Measurements from ENCODE around the gene KIRREL1.

Gene KIRREL1

DNA sequence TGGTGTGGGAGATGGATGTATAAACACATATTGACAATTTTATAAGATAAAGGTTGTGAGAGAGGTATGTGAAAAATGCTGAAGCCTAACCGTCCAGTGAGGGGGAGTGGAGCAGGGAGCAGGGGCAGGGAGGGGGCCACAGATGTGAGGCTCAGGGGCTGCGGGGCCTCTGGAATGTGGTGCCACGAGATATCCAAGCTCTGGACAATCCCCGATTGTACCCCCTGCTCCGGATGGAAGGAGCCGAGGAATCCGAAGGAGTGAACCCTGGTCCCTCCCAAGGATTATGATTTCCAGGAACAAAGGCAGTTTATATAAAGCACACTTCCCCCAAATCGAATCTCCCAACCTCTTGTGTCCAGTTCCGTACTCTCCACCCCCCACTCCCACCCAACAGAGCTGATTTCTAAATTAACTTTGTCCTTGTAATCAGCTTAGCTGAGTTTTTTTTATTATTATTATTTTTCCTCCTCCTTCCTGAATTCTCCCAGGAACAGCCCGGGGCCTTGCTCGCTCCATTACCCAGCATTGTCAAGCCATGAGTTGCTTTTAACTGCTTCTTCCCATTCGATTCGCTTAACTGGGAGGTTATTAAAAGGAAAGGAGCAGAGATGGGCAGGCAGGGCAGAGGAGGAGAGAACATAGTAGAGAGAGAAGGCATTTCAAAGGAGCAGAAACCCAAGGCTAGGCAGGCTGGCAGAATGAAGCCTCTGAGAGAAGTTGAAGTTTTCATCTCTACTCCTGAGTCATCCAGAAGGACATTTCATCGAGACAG, 9.4 kb downstream of the KIRREL1 start:
- 100% methylated on average over 12 of the region's 14 CpGs for WGBS (ENCODE audit: insufficient coverage)
- no peaks in the 10 kb centered on the region for H3K4me1 ChIP-seq (ENCODE audit: control extremely low read depth in 1 of 4, control insufficient read depth in 4 of 4, insufficient read depth in 4 of 4, low read length in 3 of 4)
- no peak overlapping the region for H3K4me3 ChIP-seq (ENCODE audit: control insufficient read depth in 1 of 7, extremely low read depth in 1 of 7, insufficient read depth in 4 of 7, low read depth in 2 of 7, low read length in 6 of 7)
- ChIA-PET POLR2A (no interaction called here), CTCF (interaction anchor here (1.2 kb wide), 1 partner anchor 84 kb away, joined by 5 read pairs; no protein-coding TSS in a partner anchor)
- no peak for DNase-seq
- H3K9me3 ChIP-seq (ENCODE audit: control extremely low read depth in 1 of 5, control insufficient read depth in 4 of 5, insufficient read depth in 2 of 5, low read depth in 1 of 5, low read length in 4 of 5), result no peaks in the 10 kb centered on the region
- H3K27ac ChIP-seq (ENCODE audit: insufficient read depth in 1 of 2, low read depth in 1 of 2, low read length in 2 of 2, poor library complexity in 1 of 2, severe bottlenecking in 2 of 2), result no peak overlapping the region
- no peaks in the 10 kb centered on the region for H3K36me3 ChIP-seq (ENCODE audit: control insufficient read depth in 4 of 4, insufficient read depth in 4 of 4, low read length in 3 of 4)
- H3K27me3 ChIP-seq (replicated peaks in 2 of 5; ENCODE audit: control insufficient read depth in 4 of 5, insufficient read depth in 5 of 5, low read length in 4 of 5), result no peaks in the 10 kb centered on the region

GRCh38 chr1:158003406-158003800, 10.0 kb downstream of the KIRREL1 start:
- Histone ChIP-seq H3K4me3 (ENCODE audit: control insufficient read depth in 1 of 7, extremely low read depth in 1 of 7, insufficient read depth in 4 of 7, low read depth in 2 of 7, low read length in 6 of 7) (no peak overlapping the region), H3K27me3 (replicated peaks in 2 of 5; ENCODE audit: control insufficient read depth in 4 of 5, insufficient read depth in 5 of 5, low read length in 4 of 5) (no peaks in the 10 kb centered on the region), H3K9me3 (ENCODE audit: control extremely low read depth in 1 of 5, control insufficient read depth in 4 of 5, insufficient read depth in 2 of 5, low read depth in 1 of 5, low read length in 4 of 5) (no peaks in the 10 kb centered on the region), H3K4me1 (ENCODE audit: control extremely low read depth in 1 of 4, control insufficient read depth in 4 of 4, insufficient read depth in 4 of 4, low read length in 3 of 4) (no peaks in the 10 kb centered on the region), H3K36me3 (ENCODE audit: control insufficient read depth in 4 of 4, insufficient read depth in 4 of 4, low read length in 3 of 4) (no peaks in the 10 kb centered on the region), H3K27ac (ENCODE audit: insufficient read depth in 1 of 2, low read depth in 1 of 2, low read length in 2 of 2, poor library complexity in 1 of 2, severe bottlenecking in 2 of 2) (no peak overlapping the region)
- DNase-seq, result peak in 1 of 3 donors; percentile 15
- 17% methylated on average over 3 of the region's 5 CpGs for WGBS (ENCODE audit: insufficient coverage)
- ChIA-PET CTCF (no interaction called here), POLR2A (no interaction called here)

- Histone ChIP-seq H3K27me3 (replicated peaks in 2 of 5; ENCODE audit: control insufficient read depth in 4 of 5, insufficient read depth in 5 of 5, low read length in 4 of 5) (no peaks in the 10 kb centered on the region), H3K9me3 (ENCODE audit: control extremely low read depth in 1 of 5, control insufficient read depth in 4 of 5, insufficient read depth in 2 of 5, low read depth in 1 of 5, low read length in 4 of 5) (no peaks in the 10 kb centered on the region), H3K27ac (ENCODE audit: insufficient read depth in 1 of 2, low read depth in 1 of 2, low read length in 2 of 2, poor library complexity in 1 of 2, severe bottlenecking in 2 of 2) (no peak overlapping the region), H3K4me3 (ENCODE audit: control insufficient read depth in 1 of 7, extremely low read depth in 1 of 7, insufficient read depth in 4 of 7, low read depth in 2 of 7, low read length in 6 of 7) (no peak overlapping the region), H3K4me1 (ENCODE audit: control extremely low read depth in 1 of 4, control insufficient read depth in 4 of 4, insufficient read depth in 4 of 4, low read length in 3 of 4) (peaks cover 0 to 3% (median 0%) of the 10 kb centered on the region in 4 experiments), H3K36me3 (ENCODE audit: control insufficient read depth in 4 of 4, insufficient read depth in 4 of 4, low read length in 3 of 4) (no peaks in the 10 kb centered on the region)
- ChIA-PET CTCF (interaction anchor here (0.6 to 6.1 kb wide), 3 partner anchors 9 to 71 kb away, joined by 3 to 23 read pairs (median 4); partner anchors contain the start of gene KIRREL1), POLR2A (no interaction called here)
- 60% methylated on average over 1 of the region's 2 CpGs for WGBS (ENCODE audit: insufficient coverage)
- no peak for DNase-seq
These were observed 11.8 kb downstream of the KIRREL1 start for GRCh38 chr1:158005224-158005623.

DNA sequence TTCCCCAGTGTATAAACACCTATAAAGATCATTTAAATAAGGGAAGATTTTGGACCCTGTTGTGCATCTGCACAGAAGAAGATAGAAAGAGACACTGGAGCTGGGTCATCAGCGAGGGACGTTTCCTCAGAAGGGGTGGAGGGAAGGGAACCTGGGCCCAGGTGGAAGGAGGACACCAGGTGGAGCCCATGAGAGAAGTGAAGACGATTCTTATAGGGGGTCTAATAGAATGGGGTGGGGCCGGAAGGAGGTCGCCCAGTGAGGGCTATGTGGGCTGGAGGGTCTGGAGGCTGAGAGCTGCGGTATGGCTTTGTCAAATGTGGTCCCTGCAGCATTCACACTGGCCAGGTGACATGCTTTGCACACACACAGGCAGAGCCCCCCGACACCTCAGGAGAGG, 13.7 kb downstream of the KIRREL1 start:
- Histone ChIP-seq H3K9me3 (ENCODE audit: control extremely low read depth in 1 of 5, control insufficient read depth in 4 of 5, insufficient read depth in 2 of 5, low read depth in 1 of 5, low read length in 4 of 5) (no peaks in the 10 kb centered on the region), H3K27me3 (replicated peaks in 2 of 5; ENCODE audit: control insufficient read depth in 4 of 5, insufficient read depth in 5 of 5, low read length in 4 of 5) (no peaks in the 10 kb centered on the region), H3K36me3 (ENCODE audit: control insufficient read depth in 4 of 4, insufficient read depth in 4 of 4, low read length in 3 of 4) (no peaks in the 10 kb centered on the region), H3K4me3 (ENCODE audit: control insufficient read depth in 1 of 7, extremely low read depth in 1 of 7, insufficient read depth in 4 of 7, low read depth in 2 of 7, low read length in 6 of 7) (no peak overlapping the region), H3K4me1 (ENCODE audit: control extremely low read depth in 1 of 4, control insufficient read depth in 4 of 4, insufficient read depth in 4 of 4, low read length in 3 of 4) (peaks cover 0 to 3% (median 0%) of the 10 kb centered on the region in 4 experiments), H3K27ac (ENCODE audit: insufficient read depth in 1 of 2, low read depth in 1 of 2, low read length in 2 of 2, poor library complexity in 1 of 2, severe bottlenecking in 2 of 2) (no peak overlapping the region)
- ChIA-PET POLR2A (no interaction called here), CTCF (interaction anchor here (1.6 to 6.1 kb wide), 3 partner anchors 15 to 117 kb away, joined by 3 to 23 read pairs (median 5); partner anchors contain the start of gene KIRREL1)
- no peak for DNase-seq
- 97% methylated on average over 7 of the region's 7 CpGs for WGBS (ENCODE audit: insufficient coverage)

- no peak overlapping the region for H3K27ac ChIP-seq (ENCODE audit: insufficient read depth in 1 of 2, low read depth in 1 of 2, low read length in 2 of 2, poor library complexity in 1 of 2, severe bottlenecking in 2 of 2)
- CTCF ChIA-PET, result interaction anchor here (1.6 to 6.1 kb wide), 3 partner anchors 16 to 117 kb away, joined by 3 to 23 read pairs (median 5); partner anchors contain the start of gene KIRREL1
- H3K9me3 ChIP-seq (ENCODE audit: control extremely low read depth in 1 of 5, control insufficient read depth in 4 of 5, insufficient read depth in 2 of 5, low read depth in 1 of 5, low read length in 4 of 5), result no peaks in the 10 kb centered on the region
- H3K4me1 ChIP-seq (ENCODE audit: control extremely low read depth in 1 of 4, control insufficient read depth in 4 of 4, insufficient read depth in 4 of 4, low read length in 3 of 4), result peaks cover 0 to 3% (median 0%) of the 10 kb centered on the region in 4 experiments
- H3K27me3 ChIP-seq (replicated peaks in 2 of 5; ENCODE audit: control insufficient read depth in 4 of 5, insufficient read depth in 5 of 5, low read length in 4 of 5), result no peaks in the 10 kb centered on the region
- POLR2A ChIA-PET, result no interaction called here
- 100% methylated on average over 8 of the region's 15 CpGs for WGBS (ENCODE audit: insufficient coverage)
- H3K36me3 ChIP-seq (ENCODE audit: control insufficient read depth in 4 of 4, insufficient read depth in 4 of 4, low read length in 3 of 4), result no peaks in the 10 kb centered on the region
- no peak for DNase-seq
- H3K4me3 ChIP-seq (ENCODE audit: control insufficient read depth in 1 of 7, extremely low read depth in 1 of 7, insufficient read depth in 4 of 7, low read depth in 2 of 7, low read length in 6 of 7), result no peak overlapping the region
These were observed 14.4 kb downstream of the KIRREL1 start for GRCh38 chr1:158007667-158008386.

DNA sequence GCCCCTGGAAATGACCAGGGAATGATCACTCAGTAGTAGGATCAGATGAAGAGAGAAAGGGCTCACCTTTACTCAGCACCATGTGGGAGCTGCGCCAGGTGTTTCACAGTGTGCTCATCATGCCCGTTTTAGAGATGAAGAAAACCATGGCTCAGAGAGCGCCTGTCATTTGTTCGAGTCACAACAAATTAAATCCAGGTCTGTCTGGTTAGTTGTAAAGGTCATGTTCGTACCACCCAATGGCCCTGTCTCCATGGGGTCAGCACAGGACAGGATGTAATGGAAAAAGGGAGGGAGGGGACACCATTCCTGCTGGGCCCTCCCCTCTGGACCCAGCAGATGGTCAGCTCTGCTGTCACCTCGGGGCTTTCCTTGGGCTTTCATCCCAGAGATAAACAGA, 15.2 kb downstream of the KIRREL1 start:
- POLR2A ChIA-PET, result no interaction called here
- CTCF ChIA-PET, result interaction anchor here (1.6 to 6.1 kb wide), 2 partner anchors 16 to 108 kb away, joined by 3 to 23 read pairs; partner anchors contain the start of gene KIRREL1
- WGBS (ENCODE audit: insufficient coverage), result 89% methylated on average over 5 of the region's 6 CpGs
- H3K4me1 ChIP-seq (ENCODE audit: control extremely low read depth in 1 of 4, control insufficient read depth in 4 of 4, insufficient read depth in 4 of 4, low read length in 3 of 4), result peaks cover 0 to 3% (median 0%) of the 10 kb centered on the region in 4 experiments
- H3K4me3 ChIP-seq (ENCODE audit: control insufficient read depth in 1 of 7, extremely low read depth in 1 of 7, insufficient read depth in 4 of 7, low read depth in 2 of 7, low read length in 6 of 7), result no peak overlapping the region
- H3K36me3 ChIP-seq (ENCODE audit: control insufficient read depth in 4 of 4, insufficient read depth in 4 of 4, low read length in 3 of 4), result no peaks in the 10 kb centered on the region
- no peaks in the 10 kb centered on the region for H3K27me3 ChIP-seq (replicated peaks in 2 of 5; ENCODE audit: control insufficient read depth in 4 of 5, insufficient read depth in 5 of 5, low read length in 4 of 5)
- no peaks in the 10 kb centered on the region for H3K9me3 ChIP-seq (ENCODE audit: control extremely low read depth in 1 of 5, control insufficient read depth in 4 of 5, insufficient read depth in 2 of 5, low read depth in 1 of 5, low read length in 4 of 5)
- H3K27ac ChIP-seq (ENCODE audit: insufficient read depth in 1 of 2, low read depth in 1 of 2, low read length in 2 of 2, poor library complexity in 1 of 2, severe bottlenecking in 2 of 2), result no peak overlapping the region
- DNase-seq, result no peak

GRCh38 chr1:158011714-158012113, 18.3 kb downstream of the KIRREL1 start:
- no peaks in the 10 kb centered on the region for H3K36me3 ChIP-seq (ENCODE audit: control insufficient read depth in 4 of 4, insufficient read depth in 4 of 4, low read length in 3 of 4)
- POLR2A ChIA-PET, result no interaction called here
- H3K4me3 ChIP-seq (ENCODE audit: control insufficient read depth in 1 of 7, extremely low read depth in 1 of 7, insufficient read depth in 4 of 7, low read depth in 2 of 7, low read length in 6 of 7), result no peak overlapping the region
- H3K27ac ChIP-seq (ENCODE audit: insufficient read depth in 1 of 2, low read depth in 1 of 2, low read length in 2 of 2, poor library complexity in 1 of 2, severe bottlenecking in 2 of 2), result no peak overlapping the region
- CTCF ChIA-PET, result interaction anchor here (1.0 to 3.1 kb wide), 4 partner anchors 21 to 106 kb away, joined by 3 to 20 read pairs (median 4); no protein-coding TSS in a partner anchor
- DNase-seq, result no peak
- H3K9me3 ChIP-seq (ENCODE audit: control extremely low read depth in 1 of 5, control insufficient read depth in 4 of 5, insufficient read depth in 2 of 5, low read depth in 1 of 5, low read length in 4 of 5), result no peaks in the 10 kb centered on the region
- H3K27me3 ChIP-seq (replicated peaks in 2 of 5; ENCODE audit: control insufficient read depth in 4 of 5, insufficient read depth in 5 of 5, low read length in 4 of 5), result no peaks in the 10 kb centered on the region
- peaks cover 0 to 3% (median 0%) of the 10 kb centered on the region in 4 experiments for H3K4me1 ChIP-seq (ENCODE audit: control extremely low read depth in 1 of 4, control insufficient read depth in 4 of 4, insufficient read depth in 4 of 4, low read length in 3 of 4)
- 94% methylated on average over 5 of the region's 5 CpGs for WGBS (ENCODE audit: insufficient coverage)
